H1 (cell line): ENCODE measurements around the gene EBLN2. TPM values are rescaled to one million over a fixed set of nuclear protein-coding genes. Genes with fewer than 3 reads are reported as not detected.

Experiments used
- CHD1 ChIP-seq: IDR thresholded peaks from 2 replicates; pipeline ENCODE4 v1.6.1; 2012; ENCODE audit warnings: low read depth, low read length, improper control_type of control experiment
- KDM5A ChIP-seq: fragments of 200-600 bp; IDR thresholded peaks from 2 replicates; pipeline ENCODE4 v1.7.1; 2012; ENCODE audit warnings: mild to moderate bottlenecking, low read length, inconsistent platforms, mixed read lengths
- NRF1 ChIP-seq: IDR thresholded peaks from 2 replicates; pipeline ENCODE4 v1.6.1; 2011; ENCODE audit warnings: mild to moderate bottlenecking, low read depth, low read length, improper control_type of control experiment
- RBBP5 ChIP-seq: IDR thresholded peaks from 2 replicates; pipeline ENCODE4 v1.7.1; 2012; ENCODE audit warnings: low read depth, mild to moderate bottlenecking, inconsistent platforms, low read length, moderate library complexity, borderline replicate concordance
- RFX5 ChIP-seq: IDR thresholded peaks from 2 replicates; pipeline ENCODE4 v1.6.1; 2011; ENCODE audit warnings: low read depth, low read length, improper control_type of control experiment, borderline replicate concordance
- TBP ChIP-seq: IDR thresholded peaks from 2 replicates; pipeline ENCODE4 v1.6.1; 2011; ENCODE audit warnings: low read depth, low read length, improper control_type of control experiment
- YY1 ChIP-seq: IDR thresholded peaks from 2 replicates; pipeline ENCODE4 v1.6.1; 2011; ENCODE audit warnings: low read depth, mild to moderate bottlenecking, low read length
- polyA plus RNA-seq, 7 experiments: library from polyadenylated mRNA; depleted of rRNA in 3 of 7; stranded (reverse) in 5 of 7; unstranded in 2 of 7; fragments of >200 nt in 5 of 7; fragments of 200-250 nt in 2 of 7; gene quantifications; 1 replicate in 5 of 7; 2 replicates in 1 of 7; 4 replicates in 1 of 7; pipeline versions ENCODE4 v1.2.1 to v1.2.3, GENCODE V29; 2011 to 2013; ENCODE audit warnings: missing spikeins in 2 of 7, mixed read lengths in 2 of 7
- total RNA-seq: library from RNA; stranded (reverse); fragmentation: NEBNext Ultra II Directional; extraction: Animal tissue kit (Norgen Biotek cat#: 25700); gene quantifications from 2 replicates; pipeline ENCODE4 v1.2.1, GENCODE V29; 2021
- TF ChIP-seq, protein P1 (sequence below): fragments of 300-600 bp; sonication (generic); IDR thresholded peaks from 2 replicates; pipeline ENCODE4 v1.7.1; 2012; ENCODE audit warnings: low read length, moderate library complexity, mild to moderate bottlenecking, inconsistent platforms; ENCODE audit not compliant: insufficient replicate concordance
- TF ChIP-seq, protein P2 (sequence below), 3 experiments: IDR thresholded peaks; 1 replicate in 2 of 3; 2 replicates in 1 of 3; pipeline versions ENCODE4 v1.5.1 to v1.6.1; 2011; ENCODE audit warnings: low read length in 3 of 3, mild to moderate bottlenecking in 3 of 3, inconsistent platforms in 2 of 3, low read depth in 1 of 3, moderate library complexity in 1 of 3; ENCODE audit not compliant: insufficient read depth in 1 of 3; ENCODE audit errors: control extremely low read depth in 1 of 3

Gene EBLN2
- total and polyA plus RNA-seq, 2 of the 8 experiments (the other 6 are each of a cell fraction or from before 2014, with no cell fraction given) = 1.9 to 3.8 TPM

DNA sequence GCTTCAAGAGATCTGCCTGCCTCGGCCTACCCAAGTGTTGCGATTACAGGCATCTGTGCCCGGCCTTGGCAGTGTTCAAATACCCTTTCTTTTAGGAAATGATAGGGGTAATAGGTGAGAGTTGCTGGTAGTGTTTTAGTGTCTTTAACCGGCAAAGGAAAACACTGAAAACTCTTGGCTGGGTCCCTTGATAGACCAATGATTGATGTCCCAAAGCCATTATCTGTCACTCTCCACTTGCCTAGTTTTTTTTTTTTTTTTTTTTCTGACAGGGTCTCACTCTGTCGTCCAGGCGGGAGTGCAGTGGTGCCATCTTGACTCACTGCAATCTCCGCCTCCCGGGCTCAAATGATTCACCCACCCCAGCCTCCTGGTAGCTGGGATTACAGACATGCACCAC is 19.7 kb downstream of the EBLN2 start (continued):
- TF ChIP-seq, protein P1, sequence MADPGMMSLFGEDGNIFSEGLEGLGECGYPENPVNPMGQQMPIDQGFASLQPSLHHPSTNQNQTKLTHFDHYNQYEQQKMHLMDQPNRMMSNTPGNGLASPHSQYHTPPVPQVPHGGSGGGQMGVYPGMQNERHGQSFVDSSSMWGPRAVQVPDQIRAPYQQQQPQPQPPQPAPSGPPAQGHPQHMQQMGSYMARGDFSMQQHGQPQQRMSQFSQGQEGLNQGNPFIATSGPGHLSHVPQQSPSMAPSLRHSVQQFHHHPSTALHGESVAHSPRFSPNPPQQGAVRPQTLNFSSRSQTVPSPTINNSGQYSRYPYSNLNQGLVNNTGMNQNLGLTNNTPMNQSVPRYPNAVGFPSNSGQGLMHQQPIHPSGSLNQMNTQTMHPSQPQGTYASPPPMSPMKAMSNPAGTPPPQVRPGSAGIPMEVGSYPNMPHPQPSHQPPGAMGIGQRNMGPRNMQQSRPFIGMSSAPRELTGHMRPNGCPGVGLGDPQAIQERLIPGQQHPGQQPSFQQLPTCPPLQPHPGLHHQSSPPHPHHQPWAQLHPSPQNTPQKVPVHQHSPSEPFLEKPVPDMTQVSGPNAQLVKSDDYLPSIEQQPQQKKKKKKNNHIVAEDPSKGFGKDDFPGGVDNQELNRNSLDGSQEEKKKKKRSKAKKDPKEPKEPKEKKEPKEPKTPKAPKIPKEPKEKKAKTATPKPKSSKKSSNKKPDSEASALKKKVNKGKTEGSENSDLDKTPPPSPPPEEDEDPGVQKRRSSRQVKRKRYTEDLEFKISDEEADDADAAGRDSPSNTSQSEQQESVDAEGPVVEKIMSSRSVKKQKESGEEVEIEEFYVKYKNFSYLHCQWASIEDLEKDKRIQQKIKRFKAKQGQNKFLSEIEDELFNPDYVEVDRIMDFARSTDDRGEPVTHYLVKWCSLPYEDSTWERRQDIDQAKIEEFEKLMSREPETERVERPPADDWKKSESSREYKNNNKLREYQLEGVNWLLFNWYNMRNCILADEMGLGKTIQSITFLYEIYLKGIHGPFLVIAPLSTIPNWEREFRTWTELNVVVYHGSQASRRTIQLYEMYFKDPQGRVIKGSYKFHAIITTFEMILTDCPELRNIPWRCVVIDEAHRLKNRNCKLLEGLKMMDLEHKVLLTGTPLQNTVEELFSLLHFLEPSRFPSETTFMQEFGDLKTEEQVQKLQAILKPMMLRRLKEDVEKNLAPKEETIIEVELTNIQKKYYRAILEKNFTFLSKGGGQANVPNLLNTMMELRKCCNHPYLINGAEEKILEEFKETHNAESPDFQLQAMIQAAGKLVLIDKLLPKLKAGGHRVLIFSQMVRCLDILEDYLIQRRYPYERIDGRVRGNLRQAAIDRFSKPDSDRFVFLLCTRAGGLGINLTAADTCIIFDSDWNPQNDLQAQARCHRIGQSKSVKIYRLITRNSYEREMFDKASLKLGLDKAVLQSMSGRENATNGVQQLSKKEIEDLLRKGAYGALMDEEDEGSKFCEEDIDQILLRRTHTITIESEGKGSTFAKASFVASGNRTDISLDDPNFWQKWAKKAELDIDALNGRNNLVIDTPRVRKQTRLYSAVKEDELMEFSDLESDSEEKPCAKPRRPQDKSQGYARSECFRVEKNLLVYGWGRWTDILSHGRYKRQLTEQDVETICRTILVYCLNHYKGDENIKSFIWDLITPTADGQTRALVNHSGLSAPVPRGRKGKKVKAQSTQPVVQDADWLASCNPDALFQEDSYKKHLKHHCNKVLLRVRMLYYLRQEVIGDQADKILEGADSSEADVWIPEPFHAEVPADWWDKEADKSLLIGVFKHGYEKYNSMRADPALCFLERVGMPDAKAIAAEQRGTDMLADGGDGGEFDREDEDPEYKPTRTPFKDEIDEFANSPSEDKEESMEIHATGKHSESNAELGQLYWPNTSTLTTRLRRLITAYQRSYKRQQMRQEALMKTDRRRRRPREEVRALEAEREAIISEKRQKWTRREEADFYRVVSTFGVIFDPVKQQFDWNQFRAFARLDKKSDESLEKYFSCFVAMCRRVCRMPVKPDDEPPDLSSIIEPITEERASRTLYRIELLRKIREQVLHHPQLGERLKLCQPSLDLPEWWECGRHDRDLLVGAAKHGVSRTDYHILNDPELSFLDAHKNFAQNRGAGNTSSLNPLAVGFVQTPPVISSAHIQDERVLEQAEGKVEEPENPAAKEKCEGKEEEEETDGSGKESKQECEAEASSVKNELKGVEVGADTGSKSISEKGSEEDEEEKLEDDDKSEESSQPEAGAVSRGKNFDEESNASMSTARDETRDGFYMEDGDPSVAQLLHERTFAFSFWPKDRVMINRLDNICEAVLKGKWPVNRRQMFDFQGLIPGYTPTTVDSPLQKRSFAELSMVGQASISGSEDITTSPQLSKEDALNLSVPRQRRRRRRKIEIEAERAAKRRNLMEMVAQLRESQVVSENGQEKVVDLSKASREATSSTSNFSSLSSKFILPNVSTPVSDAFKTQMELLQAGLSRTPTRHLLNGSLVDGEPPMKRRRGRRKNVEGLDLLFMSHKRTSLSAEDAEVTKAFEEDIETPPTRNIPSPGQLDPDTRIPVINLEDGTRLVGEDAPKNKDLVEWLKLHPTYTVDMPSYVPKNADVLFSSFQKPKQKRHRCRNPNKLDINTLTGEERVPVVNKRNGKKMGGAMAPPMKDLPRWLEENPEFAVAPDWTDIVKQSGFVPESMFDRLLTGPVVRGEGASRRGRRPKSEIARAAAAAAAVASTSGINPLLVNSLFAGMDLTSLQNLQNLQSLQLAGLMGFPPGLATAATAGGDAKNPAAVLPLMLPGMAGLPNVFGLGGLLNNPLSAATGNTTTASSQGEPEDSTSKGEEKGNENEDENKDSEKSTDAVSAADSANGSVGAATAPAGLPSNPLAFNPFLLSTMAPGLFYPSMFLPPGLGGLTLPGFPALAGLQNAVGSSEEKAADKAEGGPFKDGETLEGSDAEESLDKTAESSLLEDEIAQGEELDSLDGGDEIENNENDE = no peak
- TF ChIP-seq NRF1 (no peak), TBP (no peak), RFX5 (no peak), RBBP5 (no peak), KDM5A (no peak), YY1 (no peak), CHD1 (no peak)
- TF ChIP-seq, protein P2, sequence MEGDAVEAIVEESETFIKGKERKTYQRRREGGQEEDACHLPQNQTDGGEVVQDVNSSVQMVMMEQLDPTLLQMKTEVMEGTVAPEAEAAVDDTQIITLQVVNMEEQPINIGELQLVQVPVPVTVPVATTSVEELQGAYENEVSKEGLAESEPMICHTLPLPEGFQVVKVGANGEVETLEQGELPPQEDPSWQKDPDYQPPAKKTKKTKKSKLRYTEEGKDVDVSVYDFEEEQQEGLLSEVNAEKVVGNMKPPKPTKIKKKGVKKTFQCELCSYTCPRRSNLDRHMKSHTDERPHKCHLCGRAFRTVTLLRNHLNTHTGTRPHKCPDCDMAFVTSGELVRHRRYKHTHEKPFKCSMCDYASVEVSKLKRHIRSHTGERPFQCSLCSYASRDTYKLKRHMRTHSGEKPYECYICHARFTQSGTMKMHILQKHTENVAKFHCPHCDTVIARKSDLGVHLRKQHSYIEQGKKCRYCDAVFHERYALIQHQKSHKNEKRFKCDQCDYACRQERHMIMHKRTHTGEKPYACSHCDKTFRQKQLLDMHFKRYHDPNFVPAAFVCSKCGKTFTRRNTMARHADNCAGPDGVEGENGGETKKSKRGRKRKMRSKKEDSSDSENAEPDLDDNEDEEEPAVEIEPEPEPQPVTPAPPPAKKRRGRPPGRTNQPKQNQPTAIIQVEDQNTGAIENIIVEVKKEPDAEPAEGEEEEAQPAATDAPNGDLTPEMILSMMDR (IDR thresholded peaks at IDR 0.05; ENCODE audit: control extremely low read depth in 1 of 3, insufficient read depth in 1 of 3, low read depth in 1 of 3, low read length in 3 of 3) = no peak
